ENCODE results near the gene CACNB1. TPM values are rescaled to one million over a fixed set of nuclear protein-coding genes. Genes with fewer than 3 reads are reported as not detected.

Gene CACNB1
- polyA plus RNA-seq, 1 donor from 2014 or later = 18.9 TPM

DNA sequence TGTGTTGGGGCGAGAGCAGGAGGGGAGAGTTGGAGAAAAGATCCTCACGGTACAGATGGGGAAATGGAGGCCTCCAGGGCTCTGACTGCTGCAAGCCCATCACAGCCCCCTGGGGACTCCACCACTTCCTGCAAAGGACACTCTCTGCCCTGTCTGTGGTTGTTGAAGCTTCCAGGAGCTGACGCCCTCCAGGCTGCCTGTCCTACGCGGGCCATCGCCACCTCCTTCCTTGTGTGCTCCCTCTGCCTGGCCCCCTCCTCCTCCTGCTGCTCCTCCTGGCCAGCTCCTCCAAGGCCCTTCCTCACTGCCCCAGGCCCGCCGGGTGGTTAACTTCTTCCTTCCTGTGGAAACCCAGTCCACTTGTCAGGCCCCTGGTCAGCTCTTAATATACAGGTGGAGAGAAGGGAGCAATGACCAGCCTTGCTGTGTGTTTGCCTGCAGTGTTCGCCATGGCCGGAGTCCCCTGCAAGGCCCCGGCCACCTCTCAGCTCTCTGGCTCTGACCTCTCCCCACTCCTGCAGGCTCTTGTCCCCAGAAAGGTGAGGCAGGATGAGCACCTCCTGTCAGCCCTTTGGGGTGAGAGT lies 46.6 kb upstream of the CACNB1 start:
- H3K79me2 ChIP-seq (replicated peaks; ENCODE audit: insufficient read depth, low read length) = no peaks in the 10 kb centered on the region
- H3K9ac ChIP-seq (ENCODE audit: low read length) = no peak overlapping the region
- H3K9me3 ChIP-seq (ENCODE audit: low read length) = no peaks in the 10 kb centered on the region
- H3K9me2 ChIP-seq (ENCODE audit: insufficient read depth, low read length) = no peaks in the 10 kb centered on the region
- H4K20me1 ChIP-seq (ENCODE audit: insufficient read depth) = no peaks in the 10 kb centered on the region
- no peaks in the 10 kb centered on the region for H3K27me3 ChIP-seq (ENCODE audit: insufficient read depth, low read depth, low read length)
- no peaks in the 10 kb centered on the region for H3K36me3 ChIP-seq (ENCODE audit: insufficient read depth, low read length)
- H3F3A ChIP-seq (ENCODE audit: insufficient read depth, low read length, poor library complexity, severe bottlenecking) = no peaks in the 10 kb centered on the region
- no peak overlapping the region for H3K4me3 ChIP-seq (ENCODE audit: low read length)
- no peak for TF ChIP-seq SMC3 (conservative IDR thresholded peaks at IDR 0.05; ENCODE audit: poor library complexity)
- H2AFZ ChIP-seq (ENCODE audit: low read depth, low read length) = no peak overlapping the region
- H3K27ac ChIP-seq (ENCODE audit: low read length) = no peak overlapping the region
- no peak overlapping the region for H3K4me2 ChIP-seq (ENCODE audit: low read length)

DNA sequence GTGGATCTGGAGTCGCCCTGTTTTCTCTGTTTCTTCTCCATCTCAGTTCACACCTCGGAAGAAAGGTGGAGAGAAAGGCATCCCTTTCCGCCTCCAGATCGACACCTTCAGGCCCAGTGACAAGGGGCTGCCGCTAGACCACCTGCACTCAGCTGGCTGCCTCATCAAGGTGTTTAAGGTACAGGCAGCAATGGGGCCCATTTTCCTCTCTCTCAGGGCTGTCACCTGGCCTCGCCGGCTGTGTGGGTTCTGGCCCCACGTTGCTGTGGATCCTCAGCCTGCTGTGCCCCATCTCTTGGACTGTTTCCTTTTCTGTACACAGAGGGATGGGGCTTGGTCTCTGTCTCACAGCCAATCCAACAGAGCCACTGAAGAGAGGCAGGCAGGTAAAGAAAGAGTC lies 45.7 kb upstream of the CACNB1 start:
- no peak overlapping the region for H2AFZ ChIP-seq (ENCODE audit: low read depth, low read length)
- TF ChIP-seq, protein P1, sequence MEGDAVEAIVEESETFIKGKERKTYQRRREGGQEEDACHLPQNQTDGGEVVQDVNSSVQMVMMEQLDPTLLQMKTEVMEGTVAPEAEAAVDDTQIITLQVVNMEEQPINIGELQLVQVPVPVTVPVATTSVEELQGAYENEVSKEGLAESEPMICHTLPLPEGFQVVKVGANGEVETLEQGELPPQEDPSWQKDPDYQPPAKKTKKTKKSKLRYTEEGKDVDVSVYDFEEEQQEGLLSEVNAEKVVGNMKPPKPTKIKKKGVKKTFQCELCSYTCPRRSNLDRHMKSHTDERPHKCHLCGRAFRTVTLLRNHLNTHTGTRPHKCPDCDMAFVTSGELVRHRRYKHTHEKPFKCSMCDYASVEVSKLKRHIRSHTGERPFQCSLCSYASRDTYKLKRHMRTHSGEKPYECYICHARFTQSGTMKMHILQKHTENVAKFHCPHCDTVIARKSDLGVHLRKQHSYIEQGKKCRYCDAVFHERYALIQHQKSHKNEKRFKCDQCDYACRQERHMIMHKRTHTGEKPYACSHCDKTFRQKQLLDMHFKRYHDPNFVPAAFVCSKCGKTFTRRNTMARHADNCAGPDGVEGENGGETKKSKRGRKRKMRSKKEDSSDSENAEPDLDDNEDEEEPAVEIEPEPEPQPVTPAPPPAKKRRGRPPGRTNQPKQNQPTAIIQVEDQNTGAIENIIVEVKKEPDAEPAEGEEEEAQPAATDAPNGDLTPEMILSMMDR (IDR thresholded peaks at IDR 0.05; ENCODE audit: poor library complexity, severe bottlenecking) = no peak
- TF ChIP-seq POLR2AphosphoS5 (IDR thresholded peaks at IDR 0.05) = no peak
- TF ChIP-seq EP300 (conservative IDR thresholded peaks at IDR 0.05; ENCODE audit: poor library complexity, severe bottlenecking) = no peak
- no peak for TF ChIP-seq RAD21 (conservative IDR thresholded peaks at IDR 0.05)
- TF ChIP-seq MXI1 (conservative IDR thresholded peaks at IDR 0.05; ENCODE audit: poor library complexity, severe bottlenecking) = no peak
- TF ChIP-seq SMC3 (conservative IDR thresholded peaks at IDR 0.05; ENCODE audit: poor library complexity) = no peak
- no peak for TF ChIP-seq EZH2 (IDR thresholded peaks at IDR 0.05; ENCODE audit: borderline replicate concordance, insufficient read depth, low read length, poor library complexity, severe bottlenecking)
- TF ChIP-seq TAF1 (IDR thresholded peaks at IDR 0.05; ENCODE audit: low read depth) = no peak
- TF ChIP-seq, protein P2, sequence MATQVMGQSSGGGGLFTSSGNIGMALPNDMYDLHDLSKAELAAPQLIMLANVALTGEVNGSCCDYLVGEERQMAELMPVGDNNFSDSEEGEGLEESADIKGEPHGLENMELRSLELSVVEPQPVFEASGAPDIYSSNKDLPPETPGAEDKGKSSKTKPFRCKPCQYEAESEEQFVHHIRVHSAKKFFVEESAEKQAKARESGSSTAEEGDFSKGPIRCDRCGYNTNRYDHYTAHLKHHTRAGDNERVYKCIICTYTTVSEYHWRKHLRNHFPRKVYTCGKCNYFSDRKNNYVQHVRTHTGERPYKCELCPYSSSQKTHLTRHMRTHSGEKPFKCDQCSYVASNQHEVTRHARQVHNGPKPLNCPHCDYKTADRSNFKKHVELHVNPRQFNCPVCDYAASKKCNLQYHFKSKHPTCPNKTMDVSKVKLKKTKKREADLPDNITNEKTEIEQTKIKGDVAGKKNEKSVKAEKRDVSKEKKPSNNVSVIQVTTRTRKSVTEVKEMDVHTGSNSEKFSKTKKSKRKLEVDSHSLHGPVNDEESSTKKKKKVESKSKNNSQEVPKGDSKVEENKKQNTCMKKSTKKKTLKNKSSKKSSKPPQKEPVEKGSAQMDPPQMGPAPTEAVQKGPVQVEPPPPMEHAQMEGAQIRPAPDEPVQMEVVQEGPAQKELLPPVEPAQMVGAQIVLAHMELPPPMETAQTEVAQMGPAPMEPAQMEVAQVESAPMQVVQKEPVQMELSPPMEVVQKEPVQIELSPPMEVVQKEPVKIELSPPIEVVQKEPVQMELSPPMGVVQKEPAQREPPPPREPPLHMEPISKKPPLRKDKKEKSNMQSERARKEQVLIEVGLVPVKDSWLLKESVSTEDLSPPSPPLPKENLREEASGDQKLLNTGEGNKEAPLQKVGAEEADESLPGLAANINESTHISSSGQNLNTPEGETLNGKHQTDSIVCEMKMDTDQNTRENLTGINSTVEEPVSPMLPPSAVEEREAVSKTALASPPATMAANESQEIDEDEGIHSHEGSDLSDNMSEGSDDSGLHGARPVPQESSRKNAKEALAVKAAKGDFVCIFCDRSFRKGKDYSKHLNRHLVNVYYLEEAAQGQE (IDR thresholded peaks at IDR 0.05; ENCODE audit: borderline replicate concordance) = no peak
- no peaks in the 10 kb centered on the region for H3K9me2 ChIP-seq (ENCODE audit: insufficient read depth, low read length)
- no peak overlapping the region for H3K4me3 ChIP-seq (ENCODE audit: low read length)
- H3K79me2 ChIP-seq (replicated peaks; ENCODE audit: insufficient read depth, low read length) = no peaks in the 10 kb centered on the region
- no peaks in the 10 kb centered on the region for H3K27me3 ChIP-seq (ENCODE audit: insufficient read depth, low read depth, low read length)
- H4K20me1 ChIP-seq (ENCODE audit: insufficient read depth) = no peaks in the 10 kb centered on the region
- no peak overlapping the region for H3K4me2 ChIP-seq (ENCODE audit: low read length)
- no peaks in the 10 kb centered on the region for H3K36me3 ChIP-seq (ENCODE audit: insufficient read depth, low read length)
- H3K27ac ChIP-seq (ENCODE audit: low read length) = no peak overlapping the region
- H3K9ac ChIP-seq (ENCODE audit: low read length) = no peak overlapping the region
- no peaks in the 10 kb centered on the region for H3K9me3 ChIP-seq (ENCODE audit: low read length)
- H3F3A ChIP-seq (ENCODE audit: insufficient read depth, low read length, poor library complexity, severe bottlenecking) = no peaks in the 10 kb centered on the region
